ENCODE measurements around the gene TBC1D7.

Gene TBC1D7

GRCh38 chr6:13319891-13320564, 8.3 kb downstream of the TBC1D7 start:
- DNase-seq (ENCODE audit: low read depth, low spot score) = no peak

- no peak for DNase-seq (ENCODE audit: low read depth, low spot score)
These were observed 9.5 kb downstream of the TBC1D7 start for GRCh38 chr6:13318821-13319220.

DNA sequence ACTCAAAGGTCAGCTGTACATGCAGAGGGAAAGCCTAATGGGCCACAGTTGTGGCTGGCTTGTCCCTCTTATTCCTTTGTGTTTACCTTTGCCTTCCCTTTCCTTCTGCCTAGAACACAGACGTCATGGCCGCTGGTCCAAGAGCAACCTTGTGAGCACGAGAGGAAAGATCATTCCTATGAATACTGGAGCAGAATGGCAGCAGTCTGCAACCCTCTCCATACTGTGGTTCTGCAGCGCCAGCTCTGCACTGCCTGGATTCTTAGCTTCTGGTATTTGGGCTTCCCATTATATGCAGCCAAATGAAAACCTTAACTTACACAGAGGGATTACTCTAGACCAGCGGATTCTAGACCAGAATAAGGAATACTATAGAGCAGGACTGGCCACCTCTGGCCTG, 12.4 kb downstream of the TBC1D7 start:
- no peak for DNase-seq (ENCODE audit: low read depth, low spot score)

DNA sequence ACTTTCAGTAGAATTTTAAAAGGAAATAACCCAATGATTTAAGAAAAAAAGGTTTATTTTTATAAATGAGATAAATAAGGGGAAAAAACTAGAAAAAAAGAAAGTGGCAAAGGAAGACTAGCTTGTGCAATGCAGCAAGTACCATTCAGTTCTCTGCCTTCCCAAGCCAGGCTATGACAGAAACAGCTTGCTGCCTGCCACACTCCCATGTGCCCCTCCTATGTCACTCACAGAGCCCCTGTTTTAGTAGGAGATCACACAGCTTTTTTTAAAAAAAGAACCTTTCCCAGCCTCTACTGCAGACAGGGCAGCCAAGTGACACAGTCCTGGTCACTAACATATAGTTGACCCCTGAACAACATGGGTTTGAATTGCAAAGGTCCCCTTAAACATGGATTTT, 13.5 kb downstream of the TBC1D7 start:
- DNase-seq (ENCODE audit: low read depth, low spot score) = no peak

DNA sequence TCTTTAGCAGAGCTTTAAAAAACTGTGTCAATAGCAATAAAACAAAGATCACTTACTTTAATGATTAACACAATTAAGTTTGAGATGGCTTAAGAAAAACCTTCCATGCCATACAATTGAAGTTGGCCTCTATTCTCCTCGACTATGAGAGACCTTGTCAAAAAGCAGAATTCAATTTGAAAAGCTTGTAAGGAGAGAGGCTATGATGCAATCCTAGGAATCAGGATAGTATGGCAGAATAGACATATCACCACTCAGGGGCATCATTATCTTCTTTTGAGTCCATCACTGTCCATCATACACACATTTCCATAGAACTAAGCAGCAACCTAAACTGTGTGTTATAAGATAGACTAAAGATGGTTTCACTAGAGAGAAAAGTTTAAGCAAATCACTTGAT, 17.2 kb downstream of the TBC1D7 start:
- DNase-seq (ENCODE audit: low read depth, low spot score) = no peak

DNA sequence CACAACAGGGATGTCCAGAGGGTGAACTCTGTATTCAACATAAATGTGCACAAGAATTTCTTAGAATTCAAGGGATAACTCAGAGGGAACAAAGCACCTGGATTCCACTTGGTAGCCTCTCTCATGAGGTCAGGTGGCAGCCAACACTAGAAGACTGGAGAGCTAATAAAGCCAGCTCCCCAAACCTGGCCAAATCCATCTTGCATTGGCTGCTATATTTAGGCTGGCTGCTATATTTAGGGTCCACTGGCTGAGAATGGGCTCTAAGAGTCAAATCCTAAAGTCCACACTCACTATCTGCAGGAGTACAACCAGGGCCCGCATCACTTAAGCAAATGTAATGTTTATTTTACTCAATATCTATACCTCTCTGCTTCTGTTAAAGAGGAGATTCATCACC, 20.0 kb downstream of the TBC1D7 start:
- DNase-seq (ENCODE audit: low read depth, low spot score) = no peak

DNA sequence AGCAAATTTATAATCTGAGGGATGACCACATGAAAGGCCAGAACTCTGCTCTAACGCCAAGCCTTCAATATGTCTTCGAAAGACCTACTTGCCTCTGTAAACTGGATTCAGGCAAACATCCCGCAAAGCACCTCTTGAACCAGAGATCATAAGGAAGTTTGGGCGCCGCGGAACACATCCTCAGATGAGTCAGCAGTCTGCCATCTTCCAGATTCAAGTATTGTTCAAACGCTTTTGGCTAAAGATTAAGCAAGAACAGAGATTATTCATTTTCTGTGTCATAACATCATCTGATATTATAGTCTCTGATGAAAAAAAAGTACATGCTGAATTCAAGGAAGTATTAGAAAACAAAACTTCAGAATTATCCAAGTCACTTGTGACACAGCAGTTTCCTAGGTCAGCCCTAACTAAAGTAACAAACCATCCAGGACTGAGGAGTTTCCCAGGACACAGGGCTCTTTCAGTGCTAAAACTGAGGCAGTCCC, 20.8 kb downstream of the TBC1D7 start:
- no peak for DNase-seq (ENCODE audit: low read depth, low spot score)

- DNase-seq (ENCODE audit: low read depth, low spot score) = no peak
These were observed 22.5 kb downstream of the TBC1D7 start for GRCh38 chr6:13305791-13306190.

GRCh38 chr6:13305288-13305687, 23.0 kb downstream of the TBC1D7 start:
- no peak for DNase-seq (ENCODE audit: low read depth, low spot score)

GRCh38 chr6:13304580-13305260, 23.6 kb downstream of the TBC1D7 start:
- no peak for DNase-seq (ENCODE audit: low read depth, low spot score)

DNA sequence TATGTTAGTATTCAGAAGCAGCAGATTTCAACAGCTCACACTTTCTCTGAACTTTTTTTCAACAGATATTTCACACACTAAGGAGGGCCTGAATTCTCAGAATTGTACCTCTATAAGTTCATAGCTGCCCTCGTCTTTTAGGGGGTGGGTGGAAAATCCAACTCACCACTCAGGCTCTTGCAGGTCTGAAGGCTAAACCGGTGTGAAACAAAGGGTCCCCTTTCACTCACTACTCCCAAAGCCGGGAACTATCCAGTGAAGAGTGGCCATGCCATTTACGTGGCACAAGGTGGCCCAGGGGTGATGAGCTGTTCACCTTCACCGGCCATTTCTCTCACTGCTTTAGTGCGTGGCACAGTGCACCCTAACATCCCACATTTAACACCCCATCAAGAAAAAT, 24.2 kb downstream of the TBC1D7 start:
- no peak for DNase-seq (ENCODE audit: low read depth, low spot score)

- DNase-seq (ENCODE audit: low read depth, low spot score) = no peak
These were observed 24.7 kb downstream of the TBC1D7 start for GRCh38 chr6:13303668-13304017.

- peak; percentile 57 for DNase-seq (ENCODE audit: low read depth, low spot score)
These were observed 25.3 kb downstream of the TBC1D7 start for GRCh38 chr6:13302751-13303667.

GRCh38 chr6:13302291-13302690, 26.0 kb downstream of the TBC1D7 start:
- no peak for DNase-seq (ENCODE audit: low read depth, low spot score)

DNA sequence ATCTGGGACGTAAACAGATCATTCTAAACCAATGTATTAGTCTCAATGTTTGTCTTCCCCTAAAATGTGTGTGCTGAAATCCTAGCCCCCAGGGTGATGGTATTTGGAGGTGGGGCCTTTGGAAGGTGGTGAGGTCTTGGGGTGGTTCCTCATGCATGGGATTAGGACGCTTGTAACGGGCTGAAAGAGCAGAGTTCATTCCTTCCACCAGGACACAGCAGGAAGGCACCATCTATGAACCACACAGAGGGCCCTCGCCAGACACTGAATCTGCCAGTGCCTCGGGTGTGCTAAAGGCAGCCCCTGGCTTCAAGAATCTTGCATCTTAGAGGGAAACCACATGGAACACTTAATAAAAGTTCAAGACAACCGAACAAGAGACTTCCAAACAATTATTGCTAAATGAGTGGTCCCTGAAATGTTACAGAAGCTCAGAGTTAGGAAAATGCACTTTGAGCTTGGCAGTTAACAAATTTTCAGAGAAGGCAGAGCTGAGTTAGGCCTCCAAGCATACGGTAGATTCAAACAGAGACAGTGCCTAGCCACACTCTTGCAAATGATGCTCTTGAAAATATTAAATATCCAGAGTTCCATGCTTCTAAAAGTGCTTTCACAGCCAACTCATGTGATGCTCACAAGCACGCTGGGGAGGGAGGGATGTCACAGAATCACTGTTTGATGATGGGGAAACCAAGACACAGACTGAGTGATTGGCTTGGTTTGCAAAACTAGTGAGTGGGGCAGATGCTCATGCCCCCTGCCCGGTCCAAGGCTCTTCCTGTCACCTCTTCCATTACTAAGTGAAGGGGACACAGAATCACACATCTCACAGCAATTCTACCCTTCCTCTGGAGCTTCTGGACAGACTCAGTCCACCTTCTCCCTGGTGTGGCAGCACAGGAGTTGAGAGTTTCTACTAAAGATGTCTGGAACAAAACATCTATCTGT, 27.4 kb downstream of the TBC1D7 start:
- no peak for DNase-seq (ENCODE audit: low read depth, low spot score)

GRCh38 chr6:13299918-13300317, 28.4 kb downstream of the TBC1D7 start:
- DNase-seq (ENCODE audit: low read depth, low spot score) = no peak

DNA sequence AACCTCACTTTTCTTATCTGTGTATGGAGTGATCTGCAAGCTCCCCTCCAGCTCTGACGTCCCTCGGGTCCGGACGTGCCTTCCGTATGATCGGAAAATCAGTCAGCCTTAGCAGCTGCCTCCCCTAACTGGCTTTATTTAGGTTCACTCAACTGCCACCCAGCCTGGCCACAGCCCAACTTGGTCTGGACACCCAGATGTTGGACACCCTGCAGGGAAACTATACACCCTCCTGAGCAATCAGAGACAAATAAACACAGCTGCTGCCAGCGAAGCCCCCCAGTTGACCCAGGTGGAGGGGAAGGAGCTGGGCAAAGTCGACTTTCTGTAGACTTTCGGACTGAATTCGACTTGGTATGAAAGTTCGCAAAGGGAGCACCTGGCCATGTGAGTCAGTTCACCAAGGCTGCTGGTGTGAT, 28.9 kb downstream of the TBC1D7 start:
- DNase-seq (ENCODE audit: low read depth, low spot score) = no peak

DNA sequence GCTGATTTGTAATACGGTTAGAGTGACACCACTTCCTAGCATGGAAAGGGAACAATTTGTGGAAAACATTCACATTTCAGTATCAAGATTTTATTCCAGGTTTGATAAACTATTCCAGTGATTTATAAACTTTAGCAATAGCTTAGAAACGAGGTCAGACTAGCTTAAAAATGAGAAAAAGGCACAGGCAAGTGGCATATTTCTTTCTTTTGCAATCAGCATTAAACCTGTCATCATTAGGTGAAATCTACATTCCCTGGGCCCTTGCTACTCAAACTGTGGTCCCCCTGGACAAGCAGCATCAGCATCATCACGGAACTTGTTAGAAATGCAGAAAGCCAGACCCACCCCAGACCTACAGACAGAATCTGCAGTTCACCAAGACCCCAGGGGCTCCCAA, 29.9 kb downstream of the TBC1D7 start:
- DNase-seq (ENCODE audit: low read depth, low spot score) = no peak

DNA sequence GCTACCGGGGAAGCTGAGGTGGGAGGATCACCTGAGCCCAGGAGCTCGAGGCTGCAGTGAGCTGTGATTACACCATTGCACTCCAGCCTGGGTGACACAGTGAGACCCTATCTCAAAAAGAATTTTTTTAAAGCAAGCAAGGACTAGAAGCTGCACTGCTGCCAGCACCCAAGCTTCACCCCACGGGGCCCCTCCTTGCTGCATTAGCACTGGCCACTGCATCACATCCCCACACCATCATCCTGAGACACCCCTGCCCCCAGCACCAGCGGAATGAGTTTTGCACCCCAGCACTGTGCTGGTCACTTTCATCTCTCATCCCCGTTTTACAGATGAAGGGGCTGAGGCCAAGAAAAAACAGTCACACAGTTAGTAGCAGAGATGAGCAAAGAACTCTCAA, 30.9 kb downstream of the TBC1D7 start:
- DNase-seq (ENCODE audit: low read depth, low spot score) = no peak

- DNase-seq (ENCODE audit: low read depth, low spot score) = no peak
These were observed 31.8 kb downstream of the TBC1D7 start for GRCh38 chr6:13296536-13296997.

- DNase-seq (ENCODE audit: low read depth, low spot score) = no peak
These were observed 32.8 kb downstream of the TBC1D7 start for GRCh38 chr6:13295576-13295975.
